Measurements from ENCODE around the gene ATP11A. TPM values are rescaled to one million over a fixed set of nuclear protein-coding genes. Genes with fewer than 3 reads are reported as not detected.

ATP11A gene
- total RNA-seq, 1 experiment from 2014 or later, result 41.2 TPM

DNA sequence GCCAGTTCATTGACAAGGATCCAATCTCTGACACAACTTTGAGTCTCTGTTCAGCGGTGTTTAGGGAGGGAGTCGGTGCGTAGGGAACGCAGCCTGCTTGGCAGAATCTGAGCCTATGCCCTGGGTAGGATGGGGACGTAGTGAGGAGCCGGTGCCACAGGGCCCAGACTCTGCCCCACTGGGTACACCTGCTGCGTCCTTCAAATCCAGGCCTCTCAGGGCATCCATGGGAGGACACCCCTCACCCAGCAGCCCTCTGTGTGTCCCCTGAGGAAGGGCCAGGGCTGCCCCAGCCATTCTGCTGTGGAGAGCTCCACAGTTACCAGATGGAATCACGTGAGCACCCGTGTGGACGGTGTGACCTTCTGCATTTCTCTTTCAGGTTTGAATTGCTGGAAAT lies 146.0 kb downstream of the ATP11A start:
- POLR2A ChIA-PET, result no interaction called here
- intact Hi-C loops (cut with micrococcal nuclease), result no loop called here
- Mint-ChIP-seq H3K4me3 (ENCODE audit: unreplicated experiment) (no peak overlapping the region), H3K4me1 (ENCODE audit: insufficient read depth, unreplicated experiment) (no peaks in the 10 kb centered on the region), H3K36me3 (ENCODE audit: insufficient read depth, unreplicated experiment) (peaks cover 47% of the 10 kb centered on the region), H3K27me3 (ENCODE audit: insufficient read depth, unreplicated experiment) (no peaks in the 10 kb centered on the region), H3K9me3 (ENCODE audit: unreplicated experiment) (no peaks in the 10 kb centered on the region), H3K27ac (ENCODE audit: low read depth, unreplicated experiment) (no peak overlapping the region)
- CTCF ChIA-PET, result no interaction called here
- no peak for DNase-seq (ENCODE audit: unreplicated experiment)
- no TSS peak for BruUV-seq (replicated peaks)
- TF ChIP-seq, protein P1, sequence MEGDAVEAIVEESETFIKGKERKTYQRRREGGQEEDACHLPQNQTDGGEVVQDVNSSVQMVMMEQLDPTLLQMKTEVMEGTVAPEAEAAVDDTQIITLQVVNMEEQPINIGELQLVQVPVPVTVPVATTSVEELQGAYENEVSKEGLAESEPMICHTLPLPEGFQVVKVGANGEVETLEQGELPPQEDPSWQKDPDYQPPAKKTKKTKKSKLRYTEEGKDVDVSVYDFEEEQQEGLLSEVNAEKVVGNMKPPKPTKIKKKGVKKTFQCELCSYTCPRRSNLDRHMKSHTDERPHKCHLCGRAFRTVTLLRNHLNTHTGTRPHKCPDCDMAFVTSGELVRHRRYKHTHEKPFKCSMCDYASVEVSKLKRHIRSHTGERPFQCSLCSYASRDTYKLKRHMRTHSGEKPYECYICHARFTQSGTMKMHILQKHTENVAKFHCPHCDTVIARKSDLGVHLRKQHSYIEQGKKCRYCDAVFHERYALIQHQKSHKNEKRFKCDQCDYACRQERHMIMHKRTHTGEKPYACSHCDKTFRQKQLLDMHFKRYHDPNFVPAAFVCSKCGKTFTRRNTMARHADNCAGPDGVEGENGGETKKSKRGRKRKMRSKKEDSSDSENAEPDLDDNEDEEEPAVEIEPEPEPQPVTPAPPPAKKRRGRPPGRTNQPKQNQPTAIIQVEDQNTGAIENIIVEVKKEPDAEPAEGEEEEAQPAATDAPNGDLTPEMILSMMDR (IDR thresholded peaks at IDR 0.05; ENCODE audit: unreplicated experiment), result no peak

DNA sequence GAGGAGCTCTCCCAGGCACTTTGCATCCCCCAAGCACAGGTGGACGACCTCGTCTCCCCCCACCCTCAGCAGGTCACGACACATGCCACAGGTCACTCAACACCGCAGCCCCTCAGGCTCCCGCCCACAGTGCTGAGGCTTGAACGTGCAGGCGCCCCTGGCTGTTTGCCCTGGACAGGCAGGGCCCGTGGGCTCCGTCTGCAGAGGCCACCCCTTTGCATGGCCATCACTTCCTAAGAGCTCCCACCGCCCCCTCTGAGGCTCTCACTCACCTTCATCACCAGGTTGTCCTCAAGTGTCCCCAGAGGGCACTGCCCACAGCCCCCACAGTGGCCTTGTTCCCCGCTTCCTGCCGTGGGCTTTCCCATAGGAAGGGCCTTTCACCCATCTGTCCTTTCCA lies 147.1 kb downstream of the ATP11A start:
- Mint-ChIP-seq H3K4me1 (ENCODE audit: insufficient read depth, unreplicated experiment) (no peaks in the 10 kb centered on the region), H3K4me3 (ENCODE audit: unreplicated experiment) (no peak overlapping the region), H3K27ac (ENCODE audit: low read depth, unreplicated experiment) (no peak overlapping the region), H3K27me3 (ENCODE audit: insufficient read depth, unreplicated experiment) (no peaks in the 10 kb centered on the region), H3K36me3 (ENCODE audit: insufficient read depth, unreplicated experiment) (peaks cover 40% of the 10 kb centered on the region), H3K9me3 (ENCODE audit: unreplicated experiment) (no peaks in the 10 kb centered on the region)
- TF ChIP-seq, protein P1 (IDR thresholded peaks at IDR 0.05; ENCODE audit: unreplicated experiment), result no peak
- ChIA-PET POLR2A (no interaction called here), CTCF (no interaction called here)
- BruUV-seq (replicated peaks), result no TSS peak
- no peak for DNase-seq (ENCODE audit: unreplicated experiment)
- intact Hi-C loops (cut with micrococcal nuclease), result no loop called here

DNA sequence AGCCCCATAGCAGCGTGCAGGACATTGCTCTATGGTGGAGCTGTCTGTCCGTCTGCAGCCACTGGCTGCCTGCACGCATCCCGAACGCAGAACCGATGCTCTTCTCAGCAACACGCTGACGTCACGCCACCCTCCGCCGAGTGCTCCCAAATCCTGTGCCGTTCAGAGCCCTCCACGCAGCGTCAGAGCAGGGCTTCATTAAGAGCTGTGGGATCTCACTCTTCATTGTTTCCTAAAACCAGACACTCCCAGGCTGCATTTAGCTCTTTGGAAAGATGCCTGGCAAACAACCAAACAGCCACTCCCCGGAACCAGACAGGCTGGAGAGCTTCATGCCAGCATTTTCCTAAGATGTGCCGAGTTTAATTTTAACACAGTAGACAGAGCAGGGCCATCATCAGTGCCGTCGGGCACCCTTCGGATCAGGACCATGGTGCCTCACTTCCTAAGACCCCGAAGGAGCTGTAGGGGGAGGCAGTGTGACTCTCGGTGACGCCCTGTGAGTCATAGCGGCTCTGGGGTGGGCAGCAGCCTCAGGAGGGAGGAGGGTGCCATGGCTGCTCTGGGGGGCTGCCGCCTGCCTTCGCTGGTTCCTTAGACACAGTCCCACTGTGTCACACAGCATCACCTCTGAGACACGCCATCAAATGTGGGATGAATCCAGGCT lies 147.7 kb downstream of the ATP11A start:
- no TSS peak for BruUV-seq (replicated peaks)

GRCh38 chr13:112838038-112838841 lies 148.4 kb downstream of the ATP11A start:
- no TSS peak for BruUV-seq (replicated peaks)
- DNase-seq (ENCODE audit: unreplicated experiment), result no peak
- H3K36me3 Mint-ChIP-seq (ENCODE audit: insufficient read depth, unreplicated experiment), result peaks cover 36% of the 10 kb centered on the region
- no peaks in the 10 kb centered on the region for H3K9me3 Mint-ChIP-seq (ENCODE audit: unreplicated experiment)
- no peaks in the 10 kb centered on the region for H3K4me1 Mint-ChIP-seq (ENCODE audit: insufficient read depth, unreplicated experiment)
- POLR2A ChIA-PET, result no interaction called here
- CTCF ChIA-PET, result interaction anchor here (0.6 kb wide), 1 partner anchor 1367 kb away, joined by 3 read pairs; no protein-coding TSS in a partner anchor
- no peak overlapping the region for H3K4me3 Mint-ChIP-seq (ENCODE audit: unreplicated experiment)
- TF ChIP-seq, protein P1 (IDR thresholded peaks at IDR 0.05; ENCODE audit: unreplicated experiment), result no peak
- H3K27me3 Mint-ChIP-seq (ENCODE audit: insufficient read depth, unreplicated experiment), result no peaks in the 10 kb centered on the region
- intact Hi-C loops (cut with micrococcal nuclease), result no loop called here
- no peak overlapping the region for H3K27ac Mint-ChIP-seq (ENCODE audit: low read depth, unreplicated experiment)

More for the DNA sequence above, 147.7 kb downstream of the ATP11A start:
- Mint-ChIP-seq H3K9me3 (ENCODE audit: unreplicated experiment) (no peaks in the 10 kb centered on the region), H3K36me3 (ENCODE audit: insufficient read depth, unreplicated experiment) (peaks cover 40% of the 10 kb centered on the region), H3K4me1 (ENCODE audit: insufficient read depth, unreplicated experiment) (no peaks in the 10 kb centered on the region), H3K27ac (ENCODE audit: low read depth, unreplicated experiment) (no peak overlapping the region), H3K27me3 (ENCODE audit: insufficient read depth, unreplicated experiment) (no peaks in the 10 kb centered on the region), H3K4me3 (ENCODE audit: unreplicated experiment) (no peak overlapping the region)
- no peak for DNase-seq (ENCODE audit: unreplicated experiment)
- intact Hi-C loops (cut with micrococcal nuclease), result no loop called here
- POLR2A ChIA-PET, result no interaction called here
- CTCF ChIA-PET, result interaction anchor here (0.6 kb wide), 1 partner anchor 1366 kb away, joined by 3 read pairs; no protein-coding TSS in a partner anchor
- TF ChIP-seq, protein P1 (IDR thresholded peaks at IDR 0.05; ENCODE audit: unreplicated experiment), result no peak

Data from MCF 10A (cell line).